Astrocyte of the hippocampus (primary cell): ENCODE results near the gene ZNF664.

Experiments
- DNase-seq: peaks from one replicate; pipeline ENCODE4 v3.0.0; 2011; ENCODE audit warnings: low read depth, low spot score

Gene ZNF664

DNA sequence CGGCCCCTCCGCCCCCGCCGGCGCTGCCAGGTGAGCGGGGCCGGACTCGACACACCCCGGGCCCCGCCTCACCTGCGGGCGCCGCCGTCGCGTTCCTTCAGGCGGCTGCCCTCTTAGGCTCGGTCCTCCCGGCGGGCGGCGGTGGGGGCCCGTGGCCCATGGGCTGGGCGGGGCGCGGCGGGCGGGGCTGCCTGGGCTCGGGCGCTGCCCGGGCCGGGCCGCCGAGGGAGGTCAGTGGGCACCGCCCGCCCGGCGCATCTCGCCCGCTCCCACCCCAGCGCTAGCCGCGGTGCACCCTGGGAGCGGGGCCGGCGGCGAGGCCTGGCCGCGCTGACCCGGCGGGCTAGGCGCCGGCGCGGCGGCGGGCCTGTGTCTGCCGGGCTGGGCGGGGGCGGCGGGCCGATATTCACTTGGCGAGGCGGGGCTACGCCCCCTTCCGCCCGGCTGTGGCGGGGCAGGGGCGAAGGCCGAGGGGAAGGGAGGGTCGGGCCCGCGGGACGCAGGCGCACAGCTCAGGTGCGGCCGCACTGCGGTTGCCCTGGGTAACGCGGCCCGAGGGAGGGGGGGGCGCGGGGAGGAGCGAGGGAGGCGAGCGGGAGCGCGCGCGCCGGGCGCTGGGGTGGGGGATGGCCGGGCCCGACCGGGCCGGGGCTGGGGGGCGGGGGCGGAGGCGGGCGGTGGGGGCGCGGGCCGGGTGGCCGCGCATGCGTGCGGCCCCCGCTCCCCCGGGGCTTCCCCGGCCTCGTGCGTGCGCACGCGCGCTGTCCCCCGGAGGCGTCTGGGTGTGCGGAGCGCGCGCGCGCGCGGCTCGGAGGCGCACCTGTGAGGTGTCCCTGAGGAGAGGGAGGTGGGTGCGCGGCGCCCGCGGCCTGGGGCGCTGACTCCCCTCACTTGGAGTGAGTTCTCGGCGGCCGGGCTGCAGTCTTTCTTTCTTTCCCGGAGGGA is at the start of gene ZNF664, which contains the start of gene CCDC92:
ZNF664 (plus strand) TSS at position 759 of the 945 bp plus-strand sequence. CDS start 38,930 bp downstream, outside the sequence.
CCDC92 (minus strand) TSS at position 375 of the 945 bp plus-strand sequence. CDS start 28,526 bp downstream, outside the sequence.
- peak; percentile 98 for DNase-seq

DNA sequence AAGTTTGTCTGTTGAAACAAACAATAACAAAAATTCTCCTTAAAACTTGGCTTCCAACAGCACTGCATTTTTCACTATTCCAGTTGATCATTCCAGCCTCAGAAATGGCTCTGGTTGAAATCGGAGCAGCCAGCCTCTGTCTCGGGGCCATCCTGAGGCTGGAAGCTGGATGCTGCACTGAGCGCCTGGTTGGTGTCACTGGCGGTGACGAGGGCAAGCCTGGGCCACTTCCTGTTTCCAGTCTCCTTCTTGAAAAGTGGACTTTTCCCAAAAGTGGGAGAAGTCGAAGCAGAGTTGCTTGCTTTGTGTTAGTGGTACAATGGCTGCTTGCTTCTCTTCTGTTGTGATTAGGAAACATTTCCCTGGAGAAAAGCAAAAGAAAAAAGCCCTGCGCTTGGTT is 49.1 kb upstream of the ZNF664 start:
- no peak for DNase-seq

DNA sequence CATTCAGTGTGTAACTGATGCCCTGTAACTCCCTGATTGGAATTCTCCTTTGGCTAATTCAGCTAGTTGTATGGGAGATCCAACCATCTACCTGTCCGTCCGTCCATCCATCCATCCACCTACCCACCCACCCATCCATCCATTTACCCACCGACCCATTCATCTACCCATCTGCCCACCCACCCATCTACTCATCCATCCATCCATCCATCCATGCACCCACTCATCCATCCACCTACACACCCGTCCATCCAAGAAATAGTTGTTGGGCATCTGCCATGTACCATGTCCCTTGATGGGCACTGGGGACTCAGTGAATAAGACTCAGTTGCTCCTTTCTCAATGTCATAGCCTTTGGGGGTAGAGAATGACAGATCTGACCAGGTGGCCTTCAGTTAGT is 48.5 kb upstream of the ZNF664 start:
- no peak for DNase-seq

DNA sequence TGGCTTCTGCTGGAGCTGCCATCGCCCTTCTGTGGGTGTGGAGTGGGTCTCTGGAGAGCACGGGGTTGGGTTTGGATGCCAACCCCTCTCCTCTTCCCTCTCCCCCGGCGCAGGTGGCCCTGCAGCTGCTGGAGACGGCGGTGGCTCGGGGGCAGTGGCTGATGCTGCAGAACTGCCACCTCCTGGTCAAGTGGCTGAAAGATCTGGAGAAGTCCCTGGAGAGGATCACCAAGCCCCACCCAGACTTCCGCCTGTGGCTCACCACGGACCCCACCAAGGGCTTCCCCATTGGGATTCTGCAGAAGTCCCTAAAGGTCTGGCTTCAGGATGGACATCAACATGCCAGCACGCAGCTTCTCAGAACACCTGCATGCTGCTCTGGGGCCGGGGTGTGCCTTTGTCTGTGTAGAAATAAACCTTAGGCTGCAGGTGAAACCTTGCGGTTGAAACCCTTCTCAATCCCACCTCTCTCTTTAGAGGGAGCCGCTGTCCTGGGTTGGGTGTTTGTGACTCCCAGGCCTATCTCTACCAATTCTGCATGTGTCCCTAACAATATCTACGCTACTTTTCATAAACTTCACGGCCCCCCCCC is 44.6 kb upstream of the ZNF664 start:
- no peak for DNase-seq

DNA sequence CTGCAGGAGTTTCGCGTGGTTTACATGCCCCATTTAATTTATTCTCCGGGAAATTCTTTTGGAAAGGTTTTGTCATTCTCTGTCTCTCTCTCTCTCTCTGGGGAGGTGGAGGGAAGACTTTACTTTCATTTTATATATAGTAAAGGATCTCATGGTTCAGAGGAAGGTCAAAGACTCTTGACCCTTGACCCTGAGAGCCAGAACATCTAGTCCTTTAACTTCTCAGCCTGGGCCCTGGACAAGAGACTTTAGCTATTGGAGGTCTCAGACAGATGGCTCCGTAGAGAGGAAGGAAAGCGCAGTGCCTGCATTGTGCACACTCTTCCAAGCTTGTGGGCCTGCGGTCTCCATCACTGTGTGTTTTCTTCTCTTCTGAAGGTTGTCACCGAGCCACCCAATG is 44.1 kb upstream of the ZNF664 start:
- no peak for DNase-seq

DNA sequence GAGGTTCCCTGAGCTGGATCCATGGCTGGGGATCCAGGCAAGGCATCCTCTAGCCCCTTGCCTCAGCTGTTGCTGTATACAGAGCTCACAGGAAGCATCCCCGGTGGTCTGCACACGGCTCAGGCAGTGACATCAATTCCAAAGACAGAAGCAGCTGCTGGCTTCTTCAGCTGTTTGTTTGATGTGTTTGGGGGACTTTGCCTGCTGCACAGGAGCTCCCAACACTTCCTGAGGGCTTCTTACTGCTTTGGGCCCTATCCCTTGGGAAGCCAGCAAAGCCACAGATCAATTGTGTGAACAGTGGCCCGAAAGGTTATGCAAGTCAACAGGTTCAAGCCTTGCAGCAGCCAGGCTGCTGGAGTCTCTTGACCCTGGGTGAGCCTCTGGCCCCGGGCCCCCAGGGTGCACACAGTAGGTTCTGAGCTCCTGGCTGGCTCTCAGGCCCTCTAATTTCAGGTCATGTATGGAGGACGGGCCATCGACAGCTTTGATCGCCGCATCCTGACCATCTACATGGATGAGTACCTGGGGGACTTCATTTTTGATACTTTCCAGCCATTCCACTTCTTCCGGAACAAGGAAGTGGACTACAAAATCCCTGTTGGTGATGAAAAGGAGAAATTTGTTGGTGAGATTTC is 43.0 kb upstream of the ZNF664 start:
- no peak for DNase-seq

DNA sequence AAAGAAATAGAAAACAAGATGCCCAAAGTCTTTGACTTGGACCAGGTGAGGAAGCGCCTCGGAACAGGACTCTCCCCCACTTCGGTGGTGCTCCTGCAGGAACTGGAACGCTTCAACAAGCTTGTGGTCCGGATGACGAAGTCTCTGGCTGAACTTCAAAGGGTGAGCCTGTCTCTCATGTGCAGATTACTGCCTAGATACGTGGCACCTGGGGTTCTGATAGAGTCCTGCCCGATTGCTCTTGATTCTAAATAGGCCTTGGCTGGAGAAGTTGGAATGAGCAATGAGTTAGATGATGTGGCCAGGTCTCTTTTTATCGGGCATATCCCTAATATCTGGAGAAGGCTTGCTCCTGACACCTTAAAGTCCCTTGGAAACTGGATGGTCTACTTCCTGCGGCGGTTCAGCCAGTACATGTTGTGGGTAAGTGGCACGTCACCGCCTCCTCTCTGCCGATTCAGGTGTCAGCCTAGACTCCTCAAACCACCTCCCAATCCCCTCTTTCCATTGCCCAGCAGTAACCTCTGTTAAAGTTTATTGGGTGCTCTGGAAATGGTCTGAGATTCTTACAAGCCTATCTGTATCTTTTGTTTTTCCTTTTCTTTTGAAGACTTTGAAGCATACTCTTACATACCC is 41.2 kb upstream of the ZNF664 start:
- no peak for DNase-seq

DNA sequence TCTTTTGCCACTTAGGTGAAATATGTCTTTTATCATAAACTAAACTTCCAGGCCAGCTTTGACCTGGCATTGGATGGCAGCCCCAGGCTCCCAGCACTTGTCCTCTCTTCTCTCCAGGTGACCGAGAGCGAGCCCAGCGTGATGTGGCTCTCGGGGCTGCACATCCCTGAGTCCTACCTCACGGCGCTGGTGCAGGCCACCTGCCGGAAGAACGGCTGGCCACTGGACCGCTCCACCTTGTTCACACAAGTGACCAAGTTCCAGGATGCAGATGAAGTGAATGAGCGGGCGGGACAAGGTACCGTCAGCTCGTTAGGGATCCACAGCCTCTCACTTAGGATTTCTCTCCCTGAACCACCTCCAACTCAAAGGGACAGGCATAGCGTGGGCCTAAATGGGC is 39.8 kb upstream of the ZNF664 start:
- no peak for DNase-seq

DNA sequence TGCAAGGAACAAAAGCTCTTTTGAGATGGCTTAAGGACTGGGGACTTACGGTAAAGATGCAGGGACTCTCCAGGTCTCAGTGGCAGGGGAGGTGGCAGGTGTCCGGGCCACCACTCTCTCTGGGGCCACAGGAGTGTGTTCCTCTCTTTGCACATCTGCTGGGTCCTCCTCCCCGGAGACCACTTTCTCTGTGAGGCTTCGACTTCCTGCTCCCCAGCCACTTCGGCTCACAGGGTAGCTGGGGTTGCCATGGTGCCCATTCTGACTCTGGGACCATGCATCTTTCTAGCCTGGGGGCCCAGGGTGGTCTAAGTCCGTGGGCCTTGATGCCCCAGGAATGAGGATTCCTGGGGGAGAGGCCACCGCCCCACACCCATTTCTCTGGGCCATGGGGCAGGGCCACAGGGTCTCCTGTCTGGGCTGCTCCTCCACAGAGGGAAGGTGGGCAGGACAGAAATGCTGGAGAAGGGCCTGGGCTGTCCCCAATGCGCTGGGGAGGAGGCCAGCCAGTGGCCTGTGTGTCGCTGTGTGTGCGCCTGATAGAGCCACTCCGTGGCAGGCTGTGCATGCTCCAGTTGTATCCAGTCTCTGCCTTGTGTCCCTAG is 38.9 kb upstream of the ZNF664 start:
- DNase-seq, result no peak

DNA sequence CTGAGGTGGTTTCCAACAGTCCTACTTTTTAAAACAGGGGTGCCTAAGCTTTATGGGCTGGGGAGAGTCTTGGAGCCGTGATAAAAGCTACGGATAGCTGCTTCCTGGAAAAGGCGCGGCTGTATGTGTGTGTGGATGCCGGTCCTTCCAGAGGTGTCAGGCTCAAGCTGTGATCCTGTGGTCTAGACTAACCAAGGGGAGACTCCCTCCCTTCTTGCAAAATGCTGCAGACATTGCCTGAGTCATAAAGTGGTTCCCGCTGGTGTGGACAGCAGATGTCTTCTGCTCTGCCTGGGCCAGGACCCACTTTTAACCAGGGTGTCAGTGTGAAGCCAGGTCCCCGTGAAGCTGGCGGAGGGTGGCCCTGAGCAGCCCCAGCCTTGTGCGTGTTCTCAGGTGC is 38.2 kb upstream of the ZNF664 start:
- no peak for DNase-seq

DNA sequence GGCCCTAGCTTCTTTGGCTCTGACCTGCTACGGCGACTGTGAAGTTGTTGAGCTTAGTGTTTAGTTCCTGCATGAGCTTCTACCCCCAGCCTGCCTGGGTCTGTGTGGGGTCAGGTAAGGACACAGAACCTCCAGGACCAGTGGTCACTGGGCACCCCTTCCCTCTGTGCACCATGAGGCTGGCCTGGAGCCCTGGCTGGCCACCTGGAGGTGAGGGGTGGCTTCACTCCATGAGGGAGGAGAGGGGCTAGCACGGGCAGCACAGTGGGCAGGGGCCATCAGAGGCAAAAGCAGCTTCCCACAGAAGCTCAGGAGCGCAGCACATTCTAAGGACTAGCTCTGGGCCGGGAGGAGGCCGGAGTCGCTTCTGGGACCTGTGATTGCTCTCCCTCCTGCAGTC is 37.1 kb upstream of the ZNF664 start:
- DNase-seq, result no peak

DNA sequence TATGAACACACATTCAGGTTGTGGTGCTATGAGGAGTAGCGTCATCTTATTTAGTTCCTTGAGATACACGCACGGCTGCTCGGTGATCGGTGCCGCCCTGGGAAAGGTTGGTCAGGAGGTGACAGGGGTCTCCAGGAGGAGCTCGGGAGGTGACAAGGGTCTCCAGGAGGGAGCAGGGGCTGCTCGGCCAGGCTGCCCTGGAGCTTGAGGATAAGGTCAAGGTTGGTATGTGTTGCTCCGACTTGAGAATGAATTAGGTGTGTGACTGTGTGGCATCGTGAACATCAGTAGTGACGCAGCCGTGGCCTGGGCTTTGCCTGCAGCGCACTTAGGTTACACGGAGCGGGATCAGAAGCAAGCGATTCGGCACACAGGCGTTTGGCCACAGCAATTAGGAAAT is 36.5 kb upstream of the ZNF664 start:
- no peak for DNase-seq

DNA sequence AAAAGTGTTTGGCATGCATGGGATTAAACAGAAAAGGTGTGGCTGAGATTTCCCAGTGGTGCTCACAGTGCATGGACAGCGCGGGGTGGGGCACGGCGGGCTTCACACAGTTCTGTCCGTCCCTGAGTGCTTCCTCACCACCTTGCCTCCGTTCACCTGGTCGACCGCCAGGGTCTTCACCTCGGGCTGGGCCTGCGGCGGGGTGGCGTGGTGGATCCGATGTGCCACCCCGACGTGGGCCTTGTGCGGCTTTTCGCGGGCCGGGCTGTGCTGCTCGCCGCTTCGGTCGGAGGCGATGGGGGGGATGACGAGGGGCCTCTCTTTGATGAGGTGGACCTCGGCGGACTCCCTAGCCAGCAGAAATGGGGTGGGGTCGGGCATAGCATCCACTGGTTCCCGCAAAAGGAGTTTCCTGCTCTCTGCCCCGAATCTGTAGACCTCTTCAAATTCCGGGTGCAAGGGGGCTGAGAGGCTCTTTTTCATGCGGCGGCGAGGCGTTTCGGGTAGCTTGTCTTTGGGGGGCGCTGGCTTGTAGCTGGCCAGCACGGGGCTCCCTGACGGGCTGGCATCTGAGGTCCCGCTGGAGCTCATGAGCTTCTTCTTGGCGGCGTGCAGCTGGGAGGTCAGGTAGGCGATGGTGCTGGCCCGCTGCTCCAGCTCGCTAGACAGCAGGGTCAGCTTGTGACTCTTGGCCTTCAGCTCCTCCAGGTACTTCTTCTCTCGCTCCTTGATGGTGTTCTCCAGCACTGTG is 35.9 kb upstream of the ZNF664 start:
- no peak for DNase-seq

DNA sequence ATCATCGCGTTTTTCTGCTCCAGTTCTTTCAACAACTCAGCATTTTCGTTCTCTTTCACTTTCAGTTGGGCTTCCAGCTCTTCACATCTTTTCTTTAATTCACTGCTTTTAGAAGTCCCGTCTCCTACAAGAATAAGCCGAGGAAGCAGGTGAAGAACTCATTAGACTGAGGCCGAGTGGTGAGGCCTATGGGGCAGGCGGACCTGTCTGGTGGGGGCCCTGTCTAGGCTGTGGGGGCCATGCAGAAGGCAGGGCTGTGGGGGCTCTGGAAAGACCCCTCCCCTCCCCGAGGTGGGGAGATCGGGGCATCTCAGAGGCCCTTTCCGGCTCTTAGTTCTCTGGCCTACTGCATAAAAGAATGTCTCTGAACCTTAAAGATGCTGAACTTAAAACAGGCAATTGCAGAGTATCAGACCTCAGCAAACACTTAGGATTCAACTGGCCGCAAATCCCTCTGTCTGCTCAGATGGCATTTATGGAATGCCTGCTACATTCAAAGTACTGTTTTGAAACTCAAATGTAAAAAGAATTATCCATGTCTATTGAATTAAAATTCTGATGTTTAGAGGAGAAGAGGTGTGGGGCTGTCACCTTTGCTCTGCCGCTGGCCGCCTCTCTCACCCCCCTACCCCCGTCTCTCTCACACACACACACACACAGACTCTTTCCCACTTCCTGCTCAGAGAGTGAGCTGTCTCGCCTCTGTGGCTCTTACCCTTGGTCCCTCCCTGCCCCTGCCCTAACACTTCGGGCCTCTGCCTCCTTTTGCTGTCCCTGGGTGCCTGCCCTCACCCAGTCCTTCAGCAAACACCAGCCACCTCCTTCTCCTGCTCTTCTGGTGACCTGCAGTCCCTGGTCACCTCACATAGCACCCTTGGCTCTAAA is 35.1 kb upstream of the ZNF664 start:
- peak; percentile 55 for DNase-seq

DNA sequence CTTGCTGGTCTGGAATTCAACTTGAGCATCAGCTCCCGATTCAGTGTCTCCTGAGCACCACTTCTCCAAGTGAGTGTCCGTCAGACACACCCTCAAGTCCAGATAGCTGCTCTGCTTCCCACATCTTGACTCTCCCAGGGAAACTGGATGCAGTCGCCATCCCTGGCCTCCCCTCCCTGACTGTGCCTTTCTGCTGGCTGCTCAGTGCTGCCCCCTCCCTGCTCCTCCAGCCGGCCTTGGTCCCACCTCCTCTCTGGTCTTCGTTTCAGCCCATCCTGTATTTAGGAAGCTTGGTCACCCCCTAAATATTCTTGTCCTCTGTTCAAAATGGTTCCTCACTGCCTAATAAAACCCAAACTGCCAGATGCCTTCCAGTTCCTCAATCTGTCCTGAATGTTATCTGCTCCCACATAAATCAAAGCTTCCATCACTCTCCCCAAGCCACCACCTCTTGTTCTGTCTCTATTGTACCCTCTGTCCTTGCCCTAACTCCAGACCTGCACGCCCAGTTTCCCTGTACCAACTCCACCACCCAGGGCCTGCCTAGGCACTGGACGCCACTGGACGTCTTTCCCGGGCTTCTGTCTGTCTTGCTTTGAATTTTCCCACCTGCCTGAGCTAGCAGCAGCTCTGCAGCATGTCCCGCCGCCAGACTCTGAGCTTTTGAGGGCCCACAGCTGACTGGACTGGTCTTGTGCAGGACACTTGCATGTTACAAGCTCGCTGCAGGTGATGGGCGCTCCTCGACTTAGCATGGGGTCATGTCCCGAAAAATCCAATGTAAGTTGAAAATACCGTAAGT is 34.1 kb upstream of the ZNF664 start:
- no peak for DNase-seq

DNA sequence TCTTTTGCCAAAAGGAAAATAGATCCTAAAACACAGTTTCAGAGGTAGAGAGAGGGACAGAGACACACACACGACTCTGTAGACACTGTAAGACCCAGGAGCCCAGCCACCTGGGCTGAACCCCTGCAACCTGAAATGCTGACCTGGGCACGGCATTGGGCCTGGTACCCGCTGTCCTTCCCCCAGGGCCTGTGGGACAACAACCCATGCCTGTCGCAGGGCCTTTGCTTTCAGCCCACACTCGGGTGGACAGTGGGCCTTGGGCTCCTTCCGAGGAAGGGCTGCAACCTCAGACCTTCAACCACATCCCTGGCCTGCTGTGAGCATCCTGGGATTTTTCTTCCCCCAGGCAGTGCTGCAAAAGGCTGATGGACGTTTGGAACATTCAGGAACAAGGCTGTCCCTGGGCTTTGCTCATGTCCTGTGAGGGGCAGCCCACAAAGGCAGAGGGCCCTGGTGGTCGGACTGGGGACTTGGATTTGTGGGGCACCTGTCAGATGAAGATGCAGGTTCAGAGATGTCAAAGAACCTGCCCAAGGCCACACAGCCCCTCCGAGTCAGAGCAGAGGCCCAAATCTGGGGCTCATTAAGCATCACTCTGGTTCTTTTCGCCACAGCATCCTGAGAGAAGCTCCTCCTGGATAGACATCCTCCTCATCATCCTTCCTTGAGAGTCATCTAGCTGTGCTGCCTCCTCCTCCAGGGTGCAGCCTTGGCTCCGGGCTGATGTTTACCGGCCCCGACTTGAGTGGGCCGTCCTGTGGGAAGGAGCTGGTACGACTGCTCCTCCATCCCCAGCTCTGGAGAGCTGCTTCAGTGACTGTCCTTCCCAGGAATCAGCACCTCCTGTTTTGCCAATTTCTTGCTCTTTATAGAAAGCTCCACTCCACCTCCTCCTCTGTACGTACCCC is 33.0 kb upstream of the ZNF664 start:
- no peak for DNase-seq

DNA sequence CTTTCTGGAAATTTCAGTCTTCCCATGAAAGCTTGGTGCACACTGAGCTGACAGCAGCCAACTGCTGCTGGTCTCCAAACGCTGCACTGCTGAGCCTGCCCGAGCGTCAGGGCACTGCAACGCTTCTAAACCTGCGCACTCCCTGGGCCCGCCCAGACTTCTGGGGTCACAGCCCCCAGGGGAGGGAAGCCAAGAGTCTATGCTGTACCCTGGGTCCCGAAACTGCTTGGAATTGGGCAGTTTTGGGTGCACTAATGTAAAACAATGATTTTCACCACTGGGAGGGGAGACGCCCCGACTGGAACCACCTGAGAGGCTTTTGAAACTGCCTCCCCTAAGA is 32.4 kb upstream of the ZNF664 start:
- DNase-seq, result no peak

DNA sequence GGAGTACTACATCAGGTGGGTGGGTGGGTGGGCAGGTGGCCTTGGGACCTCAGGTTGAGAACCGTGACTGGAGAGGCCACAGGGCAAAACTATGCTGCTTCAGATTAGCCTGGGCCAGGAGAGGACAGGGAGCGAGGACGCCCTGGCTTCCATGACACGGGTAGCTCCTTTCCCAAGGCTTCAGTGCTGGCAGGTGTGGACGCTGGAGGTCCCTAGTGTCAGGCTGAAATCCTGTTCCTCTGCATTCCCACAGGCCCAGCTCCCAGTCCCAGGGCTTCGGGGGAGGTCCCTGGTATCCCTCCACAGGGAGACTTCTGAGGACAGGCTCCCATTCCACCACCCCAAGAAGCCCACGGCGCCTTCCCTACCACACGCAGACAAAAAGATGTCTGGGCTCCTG is 32.0 kb upstream of the ZNF664 start:
- no peak for DNase-seq
